BE2C (cell line): Measurements from ENCODE around the gene HYDIN.

ENCODE experiments used
- DNase-seq: peaks from one replicate; pipeline ENCODE4 v3.0.0-alpha.2; 2020
- H3K27me3 ChIP-seq: fragments of 250-450 bp; sonication (Bioruptor Pico); 2 replicates; pipeline ENCODE4 v1.5.1; 2020; ENCODE audit warnings: mild to moderate bottlenecking
- H3K36me3 ChIP-seq: fragments of 250-450 bp; sonication (Bioruptor Pico); 2 replicates; pipeline ENCODE4 v1.5.1; 2020; ENCODE audit warnings: mild to moderate bottlenecking
- H3K4me1 ChIP-seq: fragments of 250-450 bp; sonication (Bioruptor Pico); 2 replicates; pipeline ENCODE4 v1.5.1; 2020
- H3K4me3 ChIP-seq: 2 replicates; pipeline ENCODE4 v1.5.1; 2011; ENCODE audit warnings: low read depth, low read length
- H3K9me3 ChIP-seq: fragments of 250-450 bp; sonication (Bioruptor Pico); 2 replicates; pipeline ENCODE4 v1.5.1; 2020
- TF ChIP-seq, protein P1 (sequence below): IDR thresholded peaks from 2 replicates; pipeline ENCODE4 v1.5.1; 2012; ENCODE audit warnings: mild to moderate bottlenecking, low read depth, low read length

Gene HYDIN

DNA sequence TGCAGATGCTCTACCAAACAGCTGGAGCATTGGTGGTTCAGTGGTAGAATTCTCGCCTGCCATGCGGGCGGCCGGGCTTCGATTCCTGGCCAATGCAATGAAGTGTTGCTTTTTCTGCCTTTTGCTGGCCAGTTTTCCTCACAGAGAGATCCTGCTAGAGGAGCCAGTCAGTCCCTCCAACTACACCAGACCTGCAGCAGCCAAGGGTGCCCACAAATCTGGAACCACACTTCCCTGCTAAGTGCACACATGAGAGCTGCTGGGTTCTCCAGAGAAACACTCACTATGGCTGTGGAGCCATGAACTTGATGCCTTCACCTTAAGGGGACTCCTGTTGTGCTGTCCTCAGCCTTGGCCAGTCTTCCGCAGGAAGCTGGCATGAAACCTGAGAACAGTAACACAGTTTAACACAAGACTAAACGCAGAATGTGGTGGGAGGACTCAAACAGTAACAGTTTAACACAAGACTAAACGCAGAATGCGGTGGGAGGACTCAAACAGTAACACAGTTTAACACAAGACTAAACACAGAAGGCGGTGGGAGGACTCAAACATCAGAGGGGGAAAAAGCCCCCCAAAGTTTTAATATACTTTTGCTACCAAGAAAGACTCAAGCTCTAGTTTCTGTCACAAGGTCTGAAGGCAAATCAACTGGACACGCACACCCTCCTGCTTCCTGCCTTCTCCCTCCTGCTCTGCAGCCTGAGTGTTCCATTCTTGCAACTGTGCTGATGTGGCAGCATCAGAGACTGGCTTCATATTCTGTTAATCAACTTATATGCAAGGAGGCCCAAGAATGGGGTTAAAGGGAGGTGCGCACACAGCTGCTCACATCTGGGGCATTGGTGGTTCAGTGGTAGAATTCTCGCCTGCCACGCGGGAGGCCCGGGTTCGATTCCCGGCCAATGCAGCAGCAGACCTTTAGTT, 441.6 kb downstream of the HYDIN start:
- Histone ChIP-seq H3K27me3 (no peaks in the 10 kb centered on the region), H3K4me1 (no peaks in the 10 kb centered on the region), H3K9me3 (no peaks in the 10 kb centered on the region), H3K4me3 (no peak overlapping the region), H3K36me3 (peaks cover 7% of the 10 kb centered on the region)
- TF ChIP-seq, protein P1, sequence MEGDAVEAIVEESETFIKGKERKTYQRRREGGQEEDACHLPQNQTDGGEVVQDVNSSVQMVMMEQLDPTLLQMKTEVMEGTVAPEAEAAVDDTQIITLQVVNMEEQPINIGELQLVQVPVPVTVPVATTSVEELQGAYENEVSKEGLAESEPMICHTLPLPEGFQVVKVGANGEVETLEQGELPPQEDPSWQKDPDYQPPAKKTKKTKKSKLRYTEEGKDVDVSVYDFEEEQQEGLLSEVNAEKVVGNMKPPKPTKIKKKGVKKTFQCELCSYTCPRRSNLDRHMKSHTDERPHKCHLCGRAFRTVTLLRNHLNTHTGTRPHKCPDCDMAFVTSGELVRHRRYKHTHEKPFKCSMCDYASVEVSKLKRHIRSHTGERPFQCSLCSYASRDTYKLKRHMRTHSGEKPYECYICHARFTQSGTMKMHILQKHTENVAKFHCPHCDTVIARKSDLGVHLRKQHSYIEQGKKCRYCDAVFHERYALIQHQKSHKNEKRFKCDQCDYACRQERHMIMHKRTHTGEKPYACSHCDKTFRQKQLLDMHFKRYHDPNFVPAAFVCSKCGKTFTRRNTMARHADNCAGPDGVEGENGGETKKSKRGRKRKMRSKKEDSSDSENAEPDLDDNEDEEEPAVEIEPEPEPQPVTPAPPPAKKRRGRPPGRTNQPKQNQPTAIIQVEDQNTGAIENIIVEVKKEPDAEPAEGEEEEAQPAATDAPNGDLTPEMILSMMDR: no peak
- peak; percentile 69 for DNase-seq

GRCh38 chr16:70786020-70786755, 444.3 kb downstream of the HYDIN start:
- H3K36me3 ChIP-seq: peaks cover 32% of the 10 kb centered on the region
- H3K27me3 ChIP-seq: no peaks in the 10 kb centered on the region
- TF ChIP-seq, protein P1: no peak
- H3K4me1 ChIP-seq: no peaks in the 10 kb centered on the region
- H3K4me3 ChIP-seq: no peak overlapping the region
- no peaks in the 10 kb centered on the region for H3K9me3 ChIP-seq
- no peak for DNase-seq

DNA sequence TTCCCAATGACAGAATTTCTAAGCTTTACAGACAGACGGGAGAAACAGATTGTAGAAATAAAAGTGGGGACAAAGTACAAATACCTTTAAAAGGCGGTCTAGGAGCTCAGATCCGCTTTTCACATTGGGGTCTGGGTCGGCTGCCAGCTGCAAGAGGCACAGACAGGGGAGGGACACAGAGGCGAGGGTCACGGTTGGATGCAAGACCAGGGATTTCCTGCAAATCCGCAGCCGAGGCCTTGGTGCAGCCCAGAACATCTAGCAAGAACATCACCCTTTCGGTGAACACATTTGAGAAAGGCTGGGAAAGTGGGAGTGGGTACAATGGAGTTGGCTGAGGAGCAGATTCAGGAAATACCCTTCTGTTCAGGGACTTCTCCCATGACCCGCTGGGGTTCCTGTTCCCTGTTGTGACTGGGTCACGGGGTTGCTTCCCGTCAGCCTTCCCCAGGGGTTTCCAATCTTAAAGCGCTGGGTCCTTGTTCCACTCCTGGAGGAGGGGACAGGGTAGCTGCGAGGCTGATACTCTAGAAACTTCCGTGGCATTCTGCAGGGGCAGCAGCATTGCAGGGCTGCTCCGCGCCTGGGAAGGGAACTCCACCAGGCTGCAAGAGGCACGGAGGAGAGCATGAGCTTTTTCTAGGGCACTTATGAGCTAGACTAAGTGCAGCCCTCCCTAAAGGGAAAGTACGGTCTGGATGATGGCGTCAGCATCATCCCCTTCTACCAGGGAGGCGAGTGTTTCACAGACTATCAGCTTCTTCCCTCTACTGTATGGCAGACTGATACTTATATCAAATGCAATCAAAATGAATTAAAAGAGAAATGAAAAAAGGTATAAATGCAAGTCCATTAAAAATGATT, 445.6 kb downstream of the HYDIN start:
- H3K36me3 ChIP-seq: peaks cover 44% of the 10 kb centered on the region
- no peak for DNase-seq
- H3K4me1 ChIP-seq: no peaks in the 10 kb centered on the region
- TF ChIP-seq, protein P1: no peak
- H3K9me3 ChIP-seq: no peaks in the 10 kb centered on the region
- H3K27me3 ChIP-seq: no peaks in the 10 kb centered on the region
- H3K4me3 ChIP-seq: no peak overlapping the region

- no peaks in the 10 kb centered on the region for H3K9me3 ChIP-seq
- DNase-seq: no peak
- peaks cover 44% of the 10 kb centered on the region for H3K36me3 ChIP-seq
- no peaks in the 10 kb centered on the region for H3K27me3 ChIP-seq
- TF ChIP-seq, protein P1: no peak
- no peak overlapping the region for H3K4me3 ChIP-seq
- H3K4me1 ChIP-seq: no peaks in the 10 kb centered on the region
These were observed 448.3 kb downstream of the HYDIN start for GRCh38 chr16:70782237-70782636.

- H3K36me3 ChIP-seq: peaks cover 44% of the 10 kb centered on the region
These were observed 448.7 kb downstream of the HYDIN start for GRCh38 chr16:70781800-70782199.

More at GRCh38 chr16:70781800-70782199, 448.7 kb downstream of the HYDIN start:
- Histone ChIP-seq H3K4me1 (no peaks in the 10 kb centered on the region), H3K9me3 (no peaks in the 10 kb centered on the region), H3K27me3 (no peaks in the 10 kb centered on the region), H3K4me3 (no peak overlapping the region)
- DNase-seq: no peak
- TF ChIP-seq, protein P1: no peak
